Activated CD4-positive, alpha-beta T cell treated with anti-CD3 and anti-CD28 coated beads for 36 hours (primary cell): Measurements from ENCODE around the gene TBC1D4. TPM values are rescaled to one million over a fixed set of nuclear protein-coding genes. Genes with fewer than 3 reads are reported as not detected.

ENCODE experiments used
- ATAC-seq: fragments of 200-7000 bp; cut with Tn5 transposase; one replicate; pipeline ENCODE4 v1.10.0; 2021; ENCODE audit warnings: mild to moderate bottlenecking, moderate library complexity
- CTCF ChIA-PET: fragments of 350-600 bp; sonication (Branson Sonifier 250); formaldehyde crosslinking; loops from one replicate; lab custom pipeline; 2021; ENCODE audit warnings: antibody characterized with exemption; lab: Charles Lee
- POLR2A ChIA-PET: fragments of 350-600 bp; sonication (Branson Sonifier 250); formaldehyde crosslinking; loops from one replicate; lab custom pipeline; 2021; ENCODE audit warnings: antibody characterized with exemption, inconsistent platforms; lab: Charles Lee
- DNase-seq: peaks from one replicate; pipeline ENCODE4 v3.0.0-alpha.2; 2020
- H3K27ac Mint-ChIP-seq: one replicate; pipeline ENCODE4 v1.8.0; 2021; ENCODE audit warnings: mixed read lengths
- H3K27me3 Mint-ChIP-seq: one replicate; pipeline ENCODE4 v1.8.0; 2021; ENCODE audit warnings: mixed read lengths
- H3K36me3 Mint-ChIP-seq: one replicate; pipeline ENCODE4 v1.8.0; 2021; ENCODE audit warnings: low read depth, mixed read lengths
- H3K4me1 Mint-ChIP-seq: one replicate; pipeline ENCODE4 v1.8.0; 2021; ENCODE audit warnings: mixed read lengths
- H3K4me3 Mint-ChIP-seq: one replicate; pipeline ENCODE4 v1.8.0; 2021; ENCODE audit warnings: mild to moderate bottlenecking, moderate library complexity, mixed read lengths
- H3K9me3 Mint-ChIP-seq: one replicate; pipeline ENCODE4 v1.8.0; 2021; ENCODE audit warnings: low read depth, mixed read lengths
- intact Hi-C, 2 experiments: fragments of 100-400 bp; cut with DNase I in 1 of 2; cut with micrococcal nuclease in 1 of 2; formaldehyde crosslinking; loops; one replicate each; pipeline versions ENCODE4 v1.14.2 to v1.15.1; 2022 to 2024; cut with DNase I, micrococcal nuclease
- total RNA-seq, 2 experiments: library from RNA; stranded (reverse); gene quantifications; one replicate each; pipeline ENCODE4 v1.2.3, GENCODE V29; 2021

Gene TBC1D4
- total RNA-seq, 2 experiments from 2014 or later, result 29.4 to 31.7 TPM

GRCh38 chr13:75416327-75417011 is 65.5 kb downstream of the TBC1D4 start:
- ATAC-seq (no peak), DNase-seq (no peak)
- H3K4me1 Mint-ChIP-seq, result no peaks in the 10 kb centered on the region
- intact Hi-C loops, result no loop called here
- no peaks in the 10 kb centered on the region for H3K36me3 Mint-ChIP-seq
- no peak overlapping the region for H3K27ac Mint-ChIP-seq
- ChIA-PET CTCF (interaction anchor here (0.9 to 1.2 kb wide), 2 partner anchors 14 to 51 kb away, joined by 3 to 7 read pairs; no protein-coding TSS in a partner anchor), POLR2A (no interaction called here)
- H3K4me3 Mint-ChIP-seq, result no peak overlapping the region
- H3K27me3 Mint-ChIP-seq, result no peaks in the 10 kb centered on the region
- no peaks in the 10 kb centered on the region for H3K9me3 Mint-ChIP-seq

- no peak for ATAC-seq
- intact Hi-C loops, result no loop called here
- POLR2A ChIA-PET, result no interaction called here
- no peak overlapping the region for H3K4me3 Mint-ChIP-seq
- H3K9me3 Mint-ChIP-seq, result no peaks in the 10 kb centered on the region
- no peaks in the 10 kb centered on the region for H3K4me1 Mint-ChIP-seq
- no peaks in the 10 kb centered on the region for H3K27me3 Mint-ChIP-seq
- CTCF ChIA-PET, result interaction anchor here (0.9 to 1.2 kb wide), 2 partner anchors 14 to 50 kb away, joined by 3 to 7 read pairs; no protein-coding TSS in a partner anchor
- no peak overlapping the region for H3K27ac Mint-ChIP-seq
- H3K36me3 Mint-ChIP-seq, result no peaks in the 10 kb centered on the region
- DNase-seq, result no peak
These were observed 66.3 kb downstream of the TBC1D4 start for GRCh38 chr13:75415694-75416093.

GRCh38 chr13:75415171-75415570 is 66.8 kb downstream of the TBC1D4 start:
- no peak overlapping the region for H3K27ac Mint-ChIP-seq
- no peak for ATAC-seq
- H3K27me3 Mint-ChIP-seq, result no peaks in the 10 kb centered on the region
- H3K4me1 Mint-ChIP-seq, result no peaks in the 10 kb centered on the region
- no peak overlapping the region for H3K4me3 Mint-ChIP-seq
- H3K9me3 Mint-ChIP-seq, result no peaks in the 10 kb centered on the region
- ChIA-PET POLR2A (no interaction called here), CTCF (interaction anchor here (0.9 to 1.2 kb wide), 2 partner anchors 13 to 49 kb away, joined by 3 to 7 read pairs; no protein-coding TSS in a partner anchor)
- intact Hi-C loops, result no loop called here
- DNase-seq, result no peak
- no peaks in the 10 kb centered on the region for H3K36me3 Mint-ChIP-seq

- ChIA-PET POLR2A (no interaction called here), CTCF (no interaction called here)
- no peak for ATAC-seq
These were observed 67.7 kb downstream of the TBC1D4 start for GRCh38 chr13:75414036-75414827.

GRCh38 chr13:75411924-75412537 is 69.9 kb downstream of the TBC1D4 start:
- no peaks in the 10 kb centered on the region for H3K4me1 Mint-ChIP-seq
- ChIA-PET CTCF (interaction anchor here (0.6 to 0.8 kb wide), 2 partner anchors 10 to 1715 kb away, joined by 3 to 5 read pairs; no protein-coding TSS in a partner anchor), POLR2A (no interaction called here)
- H3K9me3 Mint-ChIP-seq, result no peaks in the 10 kb centered on the region
- H3K36me3 Mint-ChIP-seq, result no peaks in the 10 kb centered on the region
- H3K27ac Mint-ChIP-seq, result no peak overlapping the region
- ATAC-seq, result no peak
- intact Hi-C loops, result no loop called here
- no peak overlapping the region for H3K4me3 Mint-ChIP-seq
- no peaks in the 10 kb centered on the region for H3K27me3 Mint-ChIP-seq
- DNase-seq, result no peak

More at GRCh38 chr13:75414036-75414827, 67.7 kb downstream of the TBC1D4 start:
- no peak for DNase-seq
- Mint-ChIP-seq H3K4me3 (no peak overlapping the region), H3K27ac (no peak overlapping the region), H3K9me3 (no peaks in the 10 kb centered on the region), H3K4me1 (no peaks in the 10 kb centered on the region), H3K27me3 (no peaks in the 10 kb centered on the region), H3K36me3 (no peaks in the 10 kb centered on the region)
- intact Hi-C loops, result no loop called here

- ChIA-PET CTCF (no interaction called here), POLR2A (no interaction called here)
- no peaks in the 10 kb centered on the region for H3K9me3 Mint-ChIP-seq
- H3K4me1 Mint-ChIP-seq, result no peaks in the 10 kb centered on the region
- no peaks in the 10 kb centered on the region for H3K36me3 Mint-ChIP-seq
- H3K27me3 Mint-ChIP-seq, result peaks cover 2% of the 10 kb centered on the region
- DNase-seq, result no peak
- no peak for ATAC-seq
- intact Hi-C loops, result no loop called here
- no peak overlapping the region for H3K4me3 Mint-ChIP-seq
- H3K27ac Mint-ChIP-seq, result no peak overlapping the region
These were observed 71.8 kb downstream of the TBC1D4 start for GRCh38 chr13:75410207-75410606.

- H3K36me3 Mint-ChIP-seq, result no peaks in the 10 kb centered on the region
- H3K4me1 Mint-ChIP-seq, result no peaks in the 10 kb centered on the region
- ATAC-seq, result no peak
- POLR2A ChIA-PET, result no interaction called here
- H3K27ac Mint-ChIP-seq, result no peak overlapping the region
- intact Hi-C loops, result no loop called here
- H3K27me3 Mint-ChIP-seq, result peaks cover 4% of the 10 kb centered on the region
- no peak for DNase-seq
- CTCF ChIA-PET, result no interaction called here
- no peaks in the 10 kb centered on the region for H3K9me3 Mint-ChIP-seq
- no peak overlapping the region for H3K4me3 Mint-ChIP-seq
These were observed 74.0 kb downstream of the TBC1D4 start for GRCh38 chr13:75407998-75408397.

- ATAC-seq, result no peak
- no peak overlapping the region for H3K4me3 Mint-ChIP-seq
- H3K36me3 Mint-ChIP-seq, result no peaks in the 10 kb centered on the region
- ChIA-PET CTCF (no interaction called here), POLR2A (no interaction called here)
- intact Hi-C loops, result no loop called here
- H3K27me3 Mint-ChIP-seq, result peaks cover 5% of the 10 kb centered on the region
- H3K27ac Mint-ChIP-seq, result no peak overlapping the region
- no peak for DNase-seq
- H3K4me1 Mint-ChIP-seq, result no peaks in the 10 kb centered on the region
- H3K9me3 Mint-ChIP-seq, result no peaks in the 10 kb centered on the region
These were observed 74.5 kb downstream of the TBC1D4 start for GRCh38 chr13:75407473-75407872.

GRCh38 chr13:75405976-75406703 is 75.8 kb downstream of the TBC1D4 start:
- no peaks in the 10 kb centered on the region for H3K4me1 Mint-ChIP-seq
- intact Hi-C loops, result no loop called here
- no peak overlapping the region for H3K4me3 Mint-ChIP-seq
- DNase-seq, result no peak
- ChIA-PET POLR2A (no interaction called here), CTCF (no interaction called here)
- no peak overlapping the region for H3K27ac Mint-ChIP-seq
- no peaks in the 10 kb centered on the region for H3K9me3 Mint-ChIP-seq
- H3K36me3 Mint-ChIP-seq, result no peaks in the 10 kb centered on the region
- no peak for ATAC-seq
- peaks cover 9% of the 10 kb centered on the region for H3K27me3 Mint-ChIP-seq

- CTCF ChIA-PET, result interaction anchor here (0.6 kb wide), 1 partner anchor 1598 kb away, joined by 3 read pairs; no protein-coding TSS in a partner anchor
- POLR2A ChIA-PET, result no interaction called here
- Mint-ChIP-seq H3K36me3 (no peaks in the 10 kb centered on the region), H3K27ac (no peak overlapping the region), H3K4me3 (no peak overlapping the region), H3K4me1 (no peaks in the 10 kb centered on the region), H3K9me3 (no peaks in the 10 kb centered on the region), H3K27me3 (peaks cover 14% of the 10 kb centered on the region)
- no peak for DNase-seq
- intact Hi-C loops, result no loop called here
- ATAC-seq, result no peak
These were observed 77.2 kb downstream of the TBC1D4 start for GRCh38 chr13:75404726-75405125.

- Mint-ChIP-seq H3K4me3 (no peak overlapping the region), H3K4me1 (no peaks in the 10 kb centered on the region), H3K27me3 (peaks cover 14% of the 10 kb centered on the region), H3K9me3 (no peaks in the 10 kb centered on the region), H3K27ac (no peak overlapping the region), H3K36me3 (no peaks in the 10 kb centered on the region)
- no peak for DNase-seq
- ATAC-seq, result no peak
- intact Hi-C loops, result no loop called here
- ChIA-PET CTCF (interaction anchor here (1.5 to 1.8 kb wide), 2 partner anchors 13 to 29 kb away, joined by 4 to 7 read pairs; no protein-coding TSS in a partner anchor), POLR2A (no interaction called here)
These were observed 79.2 kb downstream of the TBC1D4 start for GRCh38 chr13:75402787-75403186.
